MCF 10A (cell line): ENCODE results near the gene DNAJA3. TPM values are rescaled to one million over a fixed set of nuclear protein-coding genes. Genes with fewer than 3 reads are reported as not detected.
"Not testable (repeated sequence)": the region's sequence is repeated elsewhere in the genome, so short reads cannot be mapped to it uniquely, and the experiment has no call there.

ENCODE experiments used
- BruUV-seq: library from RNA; stranded (reverse); fragments of 400-500 nt; replicated peaks from 2 replicates; lab custom pipeline; 2021; lab: Mats Ljungman, UMichigan
- CTCF ChIA-PET: fragments of 300-600 bp; sonication (Branson Sonifier 250); formaldehyde crosslinking; extraction: SDS; loops from one replicate; lab custom pipeline; 2021; ENCODE audit warnings: antibody characterized with exemption, inconsistent platforms; lab: Yijun Ruan, JAX
- POLR2A ChIA-PET: fragments of 300-600, 350-650 bp; sonication (Branson Sonifier 250); formaldehyde crosslinking; extraction: SDS; loops from one replicate; lab custom pipeline; 2020; ENCODE audit warnings: antibody characterized with exemption, inconsistent platforms; lab: Yijun Ruan, JAX
- DNase-seq: peaks from one replicate; pipeline ENCODE4 v3.0.0-alpha.2; 2018; ENCODE audit not compliant: unreplicated experiment
- H3K27ac Mint-ChIP-seq: one replicate; pipeline ENCODE4 v1.8.0; 2022; ENCODE audit warnings: mild to moderate bottlenecking, low read depth, mixed read lengths; ENCODE audit not compliant: unreplicated experiment
- H3K27me3 Mint-ChIP-seq: one replicate; pipeline ENCODE4 v1.8.0; 2022; ENCODE audit warnings: mixed read lengths; ENCODE audit not compliant: insufficient read depth, unreplicated experiment
- H3K36me3 Mint-ChIP-seq: one replicate; pipeline ENCODE4 v1.8.0; 2022; ENCODE audit warnings: mild to moderate bottlenecking, moderate library complexity, mixed read lengths; ENCODE audit not compliant: insufficient read depth, unreplicated experiment
- H3K4me1 Mint-ChIP-seq: one replicate; pipeline ENCODE4 v1.8.0; 2022; ENCODE audit warnings: mixed read lengths; ENCODE audit not compliant: insufficient read depth, unreplicated experiment
- H3K4me3 Mint-ChIP-seq: one replicate; pipeline ENCODE4 v1.8.0; 2022; ENCODE audit warnings: mild to moderate bottlenecking, moderate library complexity, mixed read lengths; ENCODE audit not compliant: unreplicated experiment
- H3K9me3 Mint-ChIP-seq: one replicate; pipeline ENCODE4 v1.8.0; 2022; ENCODE audit warnings: mixed read lengths; ENCODE audit not compliant: unreplicated experiment
- CTCF ChIP-seq: fragments of 200-600 bp; IDR thresholded peaks from one replicate; pipeline ENCODE4 v1.8.0; 2022; ENCODE audit warnings: antibody characterized with exemption, mild to moderate bottlenecking; ENCODE audit not compliant: unreplicated experiment
- intact Hi-C: fragments of 100-400 bp; cut with micrococcal nuclease; formaldehyde crosslinking; loops from 2 replicates; pipeline ENCODE4 v1.14.1; 2022
- total RNA-seq: library from RNA; stranded (reverse); gene quantifications from 2 replicates; pipeline ENCODE4 v1.2.3, GENCODE V29; 2022

DNAJA3 gene
- total RNA-seq, 1 experiment from 2014 or later: 101 TPM

DNA sequence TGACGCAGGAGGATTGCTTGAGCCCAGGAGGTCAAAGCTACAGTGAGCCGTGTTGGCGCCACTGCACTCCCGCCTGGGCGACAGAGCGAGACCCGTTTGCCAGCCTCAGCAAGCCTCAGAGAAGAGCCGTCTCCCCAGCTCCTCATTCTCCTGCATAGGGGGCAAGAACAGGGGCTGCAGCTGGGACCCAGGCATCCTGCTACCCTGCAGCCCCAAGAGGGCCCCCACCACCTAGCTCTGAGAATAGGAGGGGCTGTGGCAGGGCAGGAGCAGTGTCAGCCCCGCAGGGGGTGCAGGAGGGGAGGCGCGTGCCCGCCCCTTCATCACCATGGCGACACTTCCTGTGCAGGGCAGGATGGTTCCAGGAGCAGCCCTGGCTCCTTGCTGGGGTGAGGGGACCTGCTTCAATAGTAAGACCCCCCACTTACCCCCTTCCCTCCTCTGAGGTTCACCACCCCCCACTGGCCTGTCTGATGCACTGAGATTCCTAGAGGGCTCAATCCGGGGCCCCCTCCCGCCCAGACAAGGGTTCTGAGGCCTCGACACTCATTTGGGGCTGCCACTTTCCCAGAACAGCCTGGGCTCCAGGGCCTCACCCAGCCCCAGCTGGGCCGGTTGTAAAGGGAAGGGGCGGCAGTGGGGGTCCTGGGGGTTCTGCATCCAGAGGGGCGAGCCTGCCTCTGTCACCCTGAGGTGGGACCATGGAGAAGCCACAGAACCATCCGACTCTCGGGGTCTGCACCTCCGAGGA is 33.9 kb upstream of the DNAJA3 start:
- no TSS peak for BruUV-seq
- H3K36me3 Mint-ChIP-seq: peaks cover 6% of the 10 kb centered on the region
- H3K4me3 Mint-ChIP-seq: no peak overlapping the region
- DNase-seq: no peak
- no peaks in the 10 kb centered on the region for H3K9me3 Mint-ChIP-seq
- no peak for TF ChIP-seq CTCF
- POLR2A ChIA-PET: interaction anchor here (0.7 to 1.5 kb wide), 2 partner anchors 10 to 11 kb away, joined by 3 to 9 read pairs; no protein-coding TSS in a partner anchor
- peaks cover 14% of the 10 kb centered on the region for H3K4me1 Mint-ChIP-seq
- intact Hi-C loops: no loop called here
- CTCF ChIA-PET: interaction anchor here (0.6 to 10.0 kb wide), 4 partner anchors 11 to 232 kb away, joined by 3 to 129 read pairs (median 7); no protein-coding TSS in a partner anchor
- H3K27me3 Mint-ChIP-seq: no peaks in the 10 kb centered on the region
- peak overlapping the region; percentile 54 for H3K27ac Mint-ChIP-seq

GRCh38 chr16:4392382-4393239 is 33.1 kb upstream of the DNAJA3 start:
- no peak overlapping the region for H3K4me3 Mint-ChIP-seq
- TF ChIP-seq CTCF: no peak
- H3K9me3 Mint-ChIP-seq: no peaks in the 10 kb centered on the region
- H3K36me3 Mint-ChIP-seq: peaks cover 6% of the 10 kb centered on the region
- peak; percentile 77 for DNase-seq
- intact Hi-C loops: no loop called here
- peaks cover 14% of the 10 kb centered on the region for H3K4me1 Mint-ChIP-seq
- peak overlapping the region; percentile 54 for H3K27ac Mint-ChIP-seq
- H3K27me3 Mint-ChIP-seq: no peaks in the 10 kb centered on the region
- POLR2A ChIA-PET: interaction anchor here (0.5 to 1.7 kb wide), 5 partner anchors 11 to 121 kb away, joined by 3 to 9 read pairs (median 3); no protein-coding TSS in a partner anchor
- BruUV-seq: no TSS peak
- CTCF ChIA-PET: interaction anchor here (0.6 to 10.0 kb wide), 6 partner anchors 10 to 192 kb away, joined by 3 to 129 read pairs (median 4); no protein-coding TSS in a partner anchor

DNA sequence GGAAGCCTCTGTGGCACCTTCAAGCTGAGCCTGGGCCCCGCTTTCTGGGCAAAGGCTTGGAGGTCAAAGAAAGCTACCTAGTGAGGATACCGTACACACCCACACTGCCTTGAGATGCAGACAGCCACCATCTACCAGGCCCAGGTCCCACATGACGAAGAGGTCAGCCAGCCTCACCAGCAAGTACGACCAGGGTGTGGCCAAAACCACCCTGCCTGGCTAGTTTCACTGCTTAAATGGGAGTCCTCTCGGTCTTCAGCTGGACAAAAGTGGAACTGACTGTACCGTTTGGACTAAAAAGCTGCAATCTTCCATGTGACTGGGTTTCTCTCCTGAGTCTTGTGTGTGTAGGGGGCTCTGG is 32.4 kb upstream of the DNAJA3 start:
- no TSS peak for BruUV-seq
- peaks cover 6% of the 10 kb centered on the region for H3K36me3 Mint-ChIP-seq
- intact Hi-C loops: no loop called here
- H3K9me3 Mint-ChIP-seq: no peaks in the 10 kb centered on the region
- no peaks in the 10 kb centered on the region for H3K27me3 Mint-ChIP-seq
- TF ChIP-seq CTCF: no peak
- no peak overlapping the region for H3K4me3 Mint-ChIP-seq
- peak; percentile 69 for DNase-seq
- ChIA-PET POLR2A (interaction anchor here (1.0 to 1.7 kb wide), 5 partner anchors 10 to 122 kb away, joined by 3 to 9 read pairs (median 3); no protein-coding TSS in a partner anchor), CTCF (interaction anchor here (0.7 to 10.0 kb wide), 7 partner anchors 10 to 455 kb away, joined by 3 to 129 read pairs (median 4); no protein-coding TSS in a partner anchor)
- H3K27ac Mint-ChIP-seq: no peak overlapping the region
- H3K4me1 Mint-ChIP-seq: peaks cover 14% of the 10 kb centered on the region

DNA sequence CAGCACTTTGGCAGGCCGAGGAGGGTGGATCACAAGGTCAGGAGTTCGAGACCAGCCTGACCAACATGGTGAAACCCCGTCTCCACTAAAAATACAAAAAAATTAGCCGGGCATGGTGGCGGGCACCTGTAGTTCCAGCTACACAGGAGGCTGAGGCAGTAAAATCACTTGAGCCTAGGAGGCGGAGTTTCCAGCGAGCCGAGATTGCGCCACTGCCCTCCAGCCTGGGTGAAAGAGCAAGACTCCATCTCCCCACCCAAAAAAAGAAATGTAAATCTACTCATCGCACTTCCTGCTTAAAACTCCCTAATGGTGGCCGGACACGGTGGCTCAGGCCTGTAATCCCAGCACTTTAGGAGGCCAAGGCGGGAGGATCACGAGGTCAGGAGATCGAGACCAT is 31.8 kb upstream of the DNAJA3 start:
- BruUV-seq, intact Hi-C loops, H3K9me3 Mint-ChIP-seq, H3K36me3 Mint-ChIP-seq, DNase-seq, H3K4me3 Mint-ChIP-seq, H3K27me3 Mint-ChIP-seq, H3K27ac Mint-ChIP-seq: not testable (repeated sequence)
- peaks cover 14% of the 10 kb centered on the region for H3K4me1 Mint-ChIP-seq
- ChIA-PET CTCF (interaction anchor here (0.5 to 10.0 kb wide), 5 partner anchors 9 to 455 kb away, joined by 3 to 129 read pairs (median 3); no protein-coding TSS in a partner anchor), POLR2A (interaction anchor here (1.0 to 1.7 kb wide), 2 partner anchors 16 to 20 kb away, joined by 3 to 6 read pairs; no protein-coding TSS in a partner anchor)
